ENCODE results near the gene SPRR5. TPM values are rescaled to one million over a fixed set of nuclear protein-coding genes. Genes with fewer than 3 reads are reported as not detected.

SPRR5 gene
- total RNA-seq, 1 experiment from 2014 or later: not detected

DNA sequence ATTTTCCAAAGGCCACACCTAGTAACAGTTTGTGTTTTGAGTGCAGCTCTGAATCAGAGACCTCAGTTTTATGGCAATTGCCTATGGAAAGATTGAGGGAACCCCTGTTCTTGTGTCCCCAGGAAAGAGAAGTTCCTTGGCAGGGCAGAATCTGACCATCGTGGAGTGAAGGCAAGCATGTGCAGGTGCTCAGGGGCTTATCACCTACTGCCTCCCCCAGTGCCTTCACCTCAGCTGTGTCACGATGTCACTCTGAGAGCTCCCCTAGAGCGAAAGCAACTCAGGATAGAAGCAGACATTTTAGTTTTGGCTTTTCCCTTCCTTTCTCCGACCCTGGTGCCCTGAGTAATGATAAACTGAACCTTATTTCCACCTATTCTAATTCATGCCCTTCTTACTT, 35.1 kb downstream of the SPRR5 start:
- intact Hi-C loops (cut with micrococcal nuclease; ENCODE audit: unreplicated experiment): no loop called here
- no peak for DNase-seq (ENCODE audit: low spot score)
- no peak overlapping the region for H3K4me3 ChIP-seq (ENCODE audit: low read depth, low read length, poor library complexity, severe bottlenecking)
- ChIA-PET CTCF (no interaction called here), POLR2A (ENCODE audit: low non-redundant PET) (no interaction called here)
- TF ChIP-seq, protein P1, sequence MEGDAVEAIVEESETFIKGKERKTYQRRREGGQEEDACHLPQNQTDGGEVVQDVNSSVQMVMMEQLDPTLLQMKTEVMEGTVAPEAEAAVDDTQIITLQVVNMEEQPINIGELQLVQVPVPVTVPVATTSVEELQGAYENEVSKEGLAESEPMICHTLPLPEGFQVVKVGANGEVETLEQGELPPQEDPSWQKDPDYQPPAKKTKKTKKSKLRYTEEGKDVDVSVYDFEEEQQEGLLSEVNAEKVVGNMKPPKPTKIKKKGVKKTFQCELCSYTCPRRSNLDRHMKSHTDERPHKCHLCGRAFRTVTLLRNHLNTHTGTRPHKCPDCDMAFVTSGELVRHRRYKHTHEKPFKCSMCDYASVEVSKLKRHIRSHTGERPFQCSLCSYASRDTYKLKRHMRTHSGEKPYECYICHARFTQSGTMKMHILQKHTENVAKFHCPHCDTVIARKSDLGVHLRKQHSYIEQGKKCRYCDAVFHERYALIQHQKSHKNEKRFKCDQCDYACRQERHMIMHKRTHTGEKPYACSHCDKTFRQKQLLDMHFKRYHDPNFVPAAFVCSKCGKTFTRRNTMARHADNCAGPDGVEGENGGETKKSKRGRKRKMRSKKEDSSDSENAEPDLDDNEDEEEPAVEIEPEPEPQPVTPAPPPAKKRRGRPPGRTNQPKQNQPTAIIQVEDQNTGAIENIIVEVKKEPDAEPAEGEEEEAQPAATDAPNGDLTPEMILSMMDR (conservative IDR thresholded peaks at IDR 0.05; ENCODE audit: low read depth, low read length): no peak
- TF ChIP-seq EZH2 (IDR thresholded peaks at IDR 0.05; ENCODE audit: borderline replicate concordance, low read depth, low read length, poor library complexity, severe bottlenecking): no peak
- no peak overlapping the region for H3K27ac ChIP-seq (ENCODE audit: low read depth, low read length, poor library complexity, severe bottlenecking)
- no peaks in the 10 kb centered on the region for H3K4me1 ChIP-seq (ENCODE audit: insufficient read depth, low read length, poor library complexity, severe bottlenecking)
- no peaks in the 10 kb centered on the region for H3K36me3 ChIP-seq (ENCODE audit: insufficient read depth, low read length, poor library complexity, severe bottlenecking)
- no peaks in the 10 kb centered on the region for H3K27me3 ChIP-seq (replicated peaks; ENCODE audit: insufficient read depth, low read depth, low read length, poor library complexity)
- no TSS peak for BruUV-seq (replicated peaks)
- no peaks in the 10 kb centered on the region for H3K9me3 ChIP-seq (ENCODE audit: low read depth, low read length, poor library complexity, severe bottlenecking)

DNA sequence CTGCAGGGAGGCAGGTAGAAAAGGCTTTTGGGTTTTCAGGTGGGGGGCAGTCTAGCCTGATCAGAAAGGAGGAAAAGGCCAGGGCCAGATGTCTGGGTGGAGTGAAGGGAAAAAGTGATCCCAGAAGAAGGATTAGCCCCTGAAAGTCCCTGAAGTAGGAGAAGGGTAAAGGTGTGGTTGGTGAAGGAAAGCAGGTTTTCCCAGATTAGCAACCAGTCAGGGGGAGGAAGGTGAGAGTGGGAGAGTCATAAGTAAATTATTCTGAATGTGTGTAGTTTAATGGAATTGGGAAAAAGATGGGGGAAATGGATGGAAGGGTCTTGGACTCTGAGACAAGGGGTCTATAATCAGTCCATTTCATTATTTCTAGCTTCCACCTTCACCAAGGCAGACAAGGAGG, 36.2 kb downstream of the SPRR5 start:
- POLR2A ChIA-PET (ENCODE audit: low non-redundant PET): no interaction called here
- H3K4me1 ChIP-seq (ENCODE audit: insufficient read depth, low read length, poor library complexity, severe bottlenecking): no peaks in the 10 kb centered on the region
- H3K27ac ChIP-seq (ENCODE audit: low read depth, low read length, poor library complexity, severe bottlenecking): no peak overlapping the region
- H3K9me3 ChIP-seq (ENCODE audit: low read depth, low read length, poor library complexity, severe bottlenecking): no peaks in the 10 kb centered on the region
- no peak overlapping the region for H3K4me3 ChIP-seq (ENCODE audit: low read depth, low read length, poor library complexity, severe bottlenecking)
- H3K36me3 ChIP-seq (ENCODE audit: insufficient read depth, low read length, poor library complexity, severe bottlenecking): no peaks in the 10 kb centered on the region
- DNase-seq (ENCODE audit: low spot score): no peak
- TF ChIP-seq, protein P1 (conservative IDR thresholded peaks at IDR 0.05; ENCODE audit: low read depth, low read length): no peak
- TF ChIP-seq EZH2 (IDR thresholded peaks at IDR 0.05; ENCODE audit: borderline replicate concordance, low read depth, low read length, poor library complexity, severe bottlenecking): no peak
- intact Hi-C loops (cut with micrococcal nuclease; ENCODE audit: unreplicated experiment): no loop called here
- CTCF ChIA-PET: no interaction called here
- no TSS peak for BruUV-seq (replicated peaks)
- peaks cover under 1% of the 10 kb centered on the region for H3K27me3 ChIP-seq (replicated peaks; ENCODE audit: insufficient read depth, low read depth, low read length, poor library complexity)

DNA sequence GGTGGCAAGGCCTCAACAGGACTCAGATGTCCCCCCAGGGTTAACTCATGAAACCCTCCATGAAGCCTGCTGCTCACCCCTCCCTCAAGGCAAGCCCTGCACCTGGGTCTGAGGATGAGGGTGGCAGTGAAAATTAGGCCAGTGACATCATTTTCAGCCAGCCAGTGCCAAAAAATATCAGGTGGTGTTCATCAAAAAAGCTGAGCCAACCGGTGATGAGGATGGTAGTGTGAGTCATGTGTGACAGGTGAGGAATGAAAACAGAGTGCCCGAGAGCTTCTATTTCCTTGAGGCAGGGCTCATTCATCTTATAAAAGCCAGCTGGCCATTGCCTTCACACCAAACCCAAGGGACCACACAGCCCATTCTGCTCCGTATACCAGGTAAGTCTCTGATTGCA, 36.7 kb downstream of the SPRR5 start, which contains the start of gene SPRR1A:
SPRR1A (plus strand) TSS at position 339 of the 400 bp plus-strand sequence. CDS start 1,150 bp downstream, outside the sequence.
- Histone ChIP-seq H3K27ac (ENCODE audit: low read depth, low read length, poor library complexity, severe bottlenecking) (no peak within 1 kb of the TSS), H3K4me3 (ENCODE audit: low read depth, low read length, poor library complexity, severe bottlenecking) (no peak within 1 kb of the TSS), H3K4me1 (ENCODE audit: insufficient read depth, low read length, poor library complexity, severe bottlenecking) (no peaks in the 10 kb centered on the region), H3K36me3 (ENCODE audit: insufficient read depth, low read length, poor library complexity, severe bottlenecking) (no peaks in the 10 kb centered on the region), H3K27me3 (replicated peaks; ENCODE audit: insufficient read depth, low read depth, low read length, poor library complexity) (peaks cover 4% of the 10 kb centered on the region), H3K9me3 (ENCODE audit: low read depth, low read length, poor library complexity, severe bottlenecking) (no peaks in the 10 kb centered on the region)
- TF ChIP-seq EZH2 (IDR thresholded peaks at IDR 0.05; ENCODE audit: borderline replicate concordance, low read depth, low read length, poor library complexity, severe bottlenecking): no peak
- TF ChIP-seq, protein P1 (conservative IDR thresholded peaks at IDR 0.05; ENCODE audit: low read depth, low read length): no peak
- intact Hi-C loops (cut with micrococcal nuclease; ENCODE audit: unreplicated experiment): no loop called here
- BruUV-seq (replicated peaks): no TSS peak
- no peak for DNase-seq (ENCODE audit: low spot score)
- ChIA-PET CTCF (no interaction called here), POLR2A (ENCODE audit: low non-redundant PET) (no interaction called here)

Measured in A673 (cell line).